NCI-H748 (cell line): ENCODE measurements around the gene EFCAB6.

Experiments
- DNase-seq: peaks from one replicate; lab custom pipeline; 2025; ENCODE audit not compliant: unreplicated experiment; lab: John Stamatoyannopoulos, UW

EFCAB6 gene

GRCh38 chr22:43554694-43555365 is 257.3 kb downstream of the EFCAB6 start:
- DNase-seq: no peak

- no peak for DNase-seq
Observed at GRCh38 chr22:43554259-43554636, 257.9 kb downstream of the EFCAB6 start.

GRCh38 chr22:43553451-43554258 is 258.4 kb downstream of the EFCAB6 start:
- no peak for DNase-seq

- DNase-seq: no peak
Observed at GRCh38 chr22:43550672-43551071, 261.4 kb downstream of the EFCAB6 start.

- DNase-seq: no peak
Observed at GRCh38 chr22:43550024-43550620, 262.0 kb downstream of the EFCAB6 start.

GRCh38 chr22:43546186-43546585 is 265.9 kb downstream of the EFCAB6 start:
- no peak for DNase-seq

GRCh38 chr22:43544289-43544673 is 267.8 kb downstream of the EFCAB6 start:
- DNase-seq: no peak

- DNase-seq: no peak
Observed at GRCh38 chr22:43543522-43544288, 268.4 kb downstream of the EFCAB6 start.

GRCh38 chr22:43542681-43543521 is 269.2 kb downstream of the EFCAB6 start:
- DNase-seq: no peak

- DNase-seq: no peak
Observed at GRCh38 chr22:43541462-43542407, 270.4 kb downstream of the EFCAB6 start.

- DNase-seq: no peak
Observed at GRCh38 chr22:43541022-43541421, 271.1 kb downstream of the EFCAB6 start.

- no peak for DNase-seq
Observed at GRCh38 chr22:43540529-43540923, 271.6 kb downstream of the EFCAB6 start.

- no peak for DNase-seq
Observed at GRCh38 chr22:43539572-43540528, 272.3 kb downstream of the EFCAB6 start.

- DNase-seq: no peak
Observed at GRCh38 chr22:43537019-43537585, 275.0 kb downstream of the EFCAB6 start.

GRCh38 chr22:43535741-43536140 is 276.4 kb downstream of the EFCAB6 start:
- no peak for DNase-seq

- DNase-seq: no peak
Observed at GRCh38 chr22:43535336-43535735, 276.8 kb downstream of the EFCAB6 start.

- no peak for DNase-seq
Observed at GRCh38 chr22:43534916-43535315, 277.2 kb downstream of the EFCAB6 start.
